HepG2 (cell line): ENCODE results near the gene UBQLN1. TPM values are rescaled to one million over a fixed set of nuclear protein-coding genes. Genes with fewer than 3 reads are reported as not detected.
A peak's percentile ranks its signal among the peaks of the same experiment; 100 is the strongest.

ENCODE experiments used
- BHLHE40 ChIP-seq: IDR thresholded peaks from 2 replicates; pipeline ENCODE4 v1.6.1; 2011; ENCODE audit warnings: low read length, improper control_type of control experiment
- GLI4 ChIP-seq: sonication (generic); formaldehyde crosslinking; IDR thresholded peaks from 2 replicates; pipeline ENCODE4 v1.5.1; 2020; ENCODE audit warnings: missing genetic modification reagents, mild to moderate bottlenecking, moderate library complexity, borderline replicate concordance
- KDM2A ChIP-seq: sonication (generic); formaldehyde crosslinking; IDR thresholded peaks from 2 replicates; pipeline ENCODE4 v1.4.0; 2020; ENCODE audit warnings: low read depth, missing genetic modification reagents, borderline replicate concordance
- KDM5B ChIP-seq: sonication (generic); formaldehyde crosslinking; IDR thresholded peaks from 2 replicates; pipeline ENCODE4 v1.4.0; 2020; ENCODE audit warnings: missing genetic modification reagents, mild to moderate bottlenecking, borderline replicate concordance
- RFXAP ChIP-seq: sonication (generic); formaldehyde crosslinking; IDR thresholded peaks from 2 replicates; pipeline ENCODE4 v1.4.0; 2020; ENCODE audit warnings: missing genetic modification reagents, borderline replicate concordance
- RNF2 ChIP-seq: fragments of 450-650 bp; conservative IDR thresholded peaks from 2 replicates; pipeline ENCODE4 v1.6.1; 2016; ENCODE audit warnings: low read depth
- RXRA ChIP-seq: sonication (generic); formaldehyde crosslinking; IDR thresholded peaks from 2 replicates; pipeline ENCODE4 v1.5.1; 2020; ENCODE audit warnings: missing genetic modification reagents
- SSRP1 ChIP-seq: IDR thresholded peaks from 2 replicates; pipeline ENCODE4 v1.6.1; 2016; ENCODE audit warnings: control low read depth
- TP53 ChIP-seq: sonication (generic); formaldehyde crosslinking; conservative IDR thresholded peaks from 2 replicates; pipeline ENCODE4 v1.4.0; 2020; ENCODE audit warnings: missing genetic modification reagents
- TSC22D2 ChIP-seq: sonication (generic); formaldehyde crosslinking; IDR thresholded peaks from 2 replicates; pipeline ENCODE4 v1.5.1; 2020; ENCODE audit warnings: missing genetic modification reagents, mild to moderate bottlenecking, borderline replicate concordance
- ZBTB8A ChIP-seq: sonication (generic); formaldehyde crosslinking; IDR thresholded peaks from 2 replicates; pipeline ENCODE4 v1.4.0; 2020; ENCODE audit warnings: mild to moderate bottlenecking, low read depth, missing genetic modification reagents, borderline replicate concordance
- ZMYM4 ChIP-seq: sonication (generic); formaldehyde crosslinking; IDR thresholded peaks from 2 replicates; pipeline ENCODE4 v1.8.1; 2023; ENCODE audit warnings: mild to moderate bottlenecking, missing genetic modification reagents
- ZNF331 ChIP-seq: sonication (generic); formaldehyde crosslinking; IDR thresholded peaks from 2 replicates; pipeline ENCODE4 v1.4.0; 2020; ENCODE audit warnings: missing genetic modification reagents
- ZNF337 ChIP-seq: sonication (generic); formaldehyde crosslinking; IDR thresholded peaks from 2 replicates; pipeline ENCODE4 v1.5.1; 2020; ENCODE audit warnings: missing genetic modification reagents, low read depth, mild to moderate bottlenecking, borderline replicate concordance
- ZNF343 ChIP-seq: sonication (generic); formaldehyde crosslinking; IDR thresholded peaks from 2 replicates; pipeline ENCODE4 v1.4.0; 2020; ENCODE audit warnings: mild to moderate bottlenecking, missing genetic modification reagents
- ZNF354B ChIP-seq: sonication (generic); formaldehyde crosslinking; IDR thresholded peaks from 2 replicates; pipeline ENCODE4 v1.8.0; 2022; ENCODE audit warnings: mild to moderate bottlenecking, missing genetic modification reagents
- ZNF430 ChIP-seq: sonication (generic); formaldehyde crosslinking; IDR thresholded peaks from 2 replicates; pipeline ENCODE4 v1.9.0; 2021; ENCODE audit warnings: mild to moderate bottlenecking, missing genetic modification reagents
- ZNF614 ChIP-seq: IDR thresholded peaks from 2 replicates; pipeline ENCODE4 v1.6.1; 2018; ENCODE audit warnings: missing biosample characterization, missing genetic modification reagents, inconsistent platforms, borderline replicate concordance
- polyA plus RNA-seq, 8 experiments: library from polyadenylated mRNA; depleted of rRNA in 3 of 8; stranded (reverse) in 7 of 8; unstranded in 1 of 8; fragments of >200 nt; fragmentation: Illumina TruSeq in 4 of 8; extraction: Trizol in 4 of 8; gene quantifications; 2 replicates each; pipeline versions ENCODE4 v1.2.1 to v1.2.3, GENCODE V29; 2011 to 2016; ENCODE audit warnings: low read depth in 4 of 8, missing spikeins in 1 of 8, mixed read lengths in 1 of 8; ENCODE audit not compliant: insufficient read depth in 1 of 8
- total RNA-seq, 5 experiments: library from RNA; depleted of rRNA; stranded (reverse); fragments of >200 nt; fragmentation: Illumina TruSeq; extraction: Trizol; gene quantifications; 2 replicates each; pipeline ENCODE4 v1.2.3, GENCODE V29; 2016; ENCODE audit warnings: low read depth in 1 of 5
- TF ChIP-seq, protein P1 (sequence below): sonication (generic); formaldehyde crosslinking; IDR thresholded peaks from 2 replicates; pipeline ENCODE4 v1.5.1; 2020; ENCODE audit warnings: mild to moderate bottlenecking, missing genetic modification reagents, moderate library complexity
- TF ChIP-seq, protein P2 (sequence below): sonication (generic); formaldehyde crosslinking; IDR thresholded peaks from 2 replicates; pipeline ENCODE4 v1.4.0; 2020; ENCODE audit warnings: missing genetic modification reagents
- TF ChIP-seq, protein P3 (sequence below): sonication (generic); formaldehyde crosslinking; IDR thresholded peaks from 2 replicates; pipeline ENCODE4 v1.5.0; 2020; ENCODE audit warnings: mild to moderate bottlenecking, missing genetic modification reagents
- TF ChIP-seq, protein P4 (sequence below): IDR thresholded peaks from 2 replicates; pipeline ENCODE4 v1.6.1; 2016; ENCODE audit warnings: missing genetic modification reagents, missing compliant biosample characterization

The UBQLN1 gene
- total and polyA plus RNA-seq, 2 of the 13 experiments (the other 11 are each of a cell fraction or from before 2014, with no cell fraction given): 78.1 to 83.8 TPM

DNA sequence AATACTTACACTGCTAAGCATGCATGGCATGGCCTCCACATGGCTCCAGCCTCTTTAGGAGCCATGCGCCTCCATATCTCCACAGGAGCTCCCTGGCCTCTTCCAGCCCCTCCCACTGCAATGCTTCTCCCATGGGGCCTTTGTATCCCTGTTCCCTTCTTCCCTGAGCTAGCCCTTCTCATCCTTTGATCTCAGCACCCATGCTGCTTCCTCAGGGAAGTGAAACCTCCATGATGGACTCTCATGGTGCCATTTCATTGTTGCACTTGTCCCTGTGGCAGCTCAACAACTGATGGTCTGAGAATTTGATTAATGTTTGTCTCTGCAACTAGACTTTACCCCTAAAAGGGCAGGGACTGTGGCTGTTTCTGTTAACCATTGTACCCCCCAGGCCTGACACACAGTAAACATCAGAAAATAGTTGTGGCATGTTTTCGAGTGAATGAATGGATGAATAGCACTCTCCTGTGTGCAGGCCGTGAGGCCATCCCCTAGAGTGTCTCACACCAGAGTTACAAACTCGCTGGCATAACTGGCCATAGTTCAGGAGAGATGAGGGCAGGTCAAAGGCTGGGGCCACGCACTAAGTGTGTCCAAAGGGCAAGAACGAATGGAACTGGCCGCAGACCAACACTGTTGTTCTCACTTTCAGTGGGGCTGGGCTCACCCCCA, 78.2 kb downstream of the UBQLN1 start (continued):
- TF ChIP-seq, protein P1, sequence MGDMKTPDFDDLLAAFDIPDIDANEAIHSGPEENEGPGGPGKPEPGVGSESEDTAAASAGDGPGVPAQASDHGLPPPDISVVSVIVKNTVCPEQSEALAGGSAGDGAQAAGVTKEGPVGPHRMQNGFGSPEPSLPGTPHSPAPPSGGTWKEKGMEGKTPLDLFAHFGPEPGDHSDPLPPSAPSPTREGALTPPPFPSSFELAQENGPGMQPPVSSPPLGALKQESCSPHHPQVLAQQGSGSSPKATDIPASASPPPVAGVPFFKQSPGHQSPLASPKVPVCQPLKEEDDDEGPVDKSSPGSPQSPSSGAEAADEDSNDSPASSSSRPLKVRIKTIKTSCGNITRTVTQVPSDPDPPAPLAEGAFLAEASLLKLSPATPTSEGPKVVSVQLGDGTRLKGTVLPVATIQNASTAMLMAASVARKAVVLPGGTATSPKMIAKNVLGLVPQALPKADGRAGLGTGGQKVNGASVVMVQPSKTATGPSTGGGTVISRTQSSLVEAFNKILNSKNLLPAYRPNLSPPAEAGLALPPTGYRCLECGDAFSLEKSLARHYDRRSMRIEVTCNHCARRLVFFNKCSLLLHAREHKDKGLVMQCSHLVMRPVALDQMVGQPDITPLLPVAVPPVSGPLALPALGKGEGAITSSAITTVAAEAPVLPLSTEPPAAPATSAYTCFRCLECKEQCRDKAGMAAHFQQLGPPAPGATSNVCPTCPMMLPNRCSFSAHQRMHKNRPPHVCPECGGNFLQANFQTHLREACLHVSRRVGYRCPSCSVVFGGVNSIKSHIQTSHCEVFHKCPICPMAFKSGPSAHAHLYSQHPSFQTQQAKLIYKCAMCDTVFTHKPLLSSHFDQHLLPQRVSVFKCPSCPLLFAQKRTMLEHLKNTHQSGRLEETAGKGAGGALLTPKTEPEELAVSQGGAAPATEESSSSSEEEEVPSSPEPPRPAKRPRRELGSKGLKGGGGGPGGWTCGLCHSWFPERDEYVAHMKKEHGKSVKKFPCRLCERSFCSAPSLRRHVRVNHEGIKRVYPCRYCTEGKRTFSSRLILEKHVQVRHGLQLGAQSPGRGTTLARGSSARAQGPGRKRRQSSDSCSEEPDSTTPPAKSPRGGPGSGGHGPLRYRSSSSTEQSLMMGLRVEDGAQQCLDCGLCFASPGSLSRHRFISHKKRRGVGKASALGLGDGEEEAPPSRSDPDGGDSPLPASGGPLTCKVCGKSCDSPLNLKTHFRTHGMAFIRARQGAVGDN: peak; percentile 65
- TF ChIP-seq ZMYM4 (CRISPR knock-in tag): peak; percentile 94
- TF ChIP-seq ZNF343: peak; percentile 75; the same call in 1 of the 2 replicates
- TF ChIP-seq TSC22D2 (CRISPR knock-in tag): no peak
- TF ChIP-seq ZBTB8A (CRISPR knock-in tag): no peak
- TF ChIP-seq ZNF354B (CRISPR knock-in tag): peak; percentile 44; the same call in 1 of the 2 replicates
- TF ChIP-seq ZNF430 (CRISPR knock-in tag): no peak
- TF ChIP-seq, protein P2, sequence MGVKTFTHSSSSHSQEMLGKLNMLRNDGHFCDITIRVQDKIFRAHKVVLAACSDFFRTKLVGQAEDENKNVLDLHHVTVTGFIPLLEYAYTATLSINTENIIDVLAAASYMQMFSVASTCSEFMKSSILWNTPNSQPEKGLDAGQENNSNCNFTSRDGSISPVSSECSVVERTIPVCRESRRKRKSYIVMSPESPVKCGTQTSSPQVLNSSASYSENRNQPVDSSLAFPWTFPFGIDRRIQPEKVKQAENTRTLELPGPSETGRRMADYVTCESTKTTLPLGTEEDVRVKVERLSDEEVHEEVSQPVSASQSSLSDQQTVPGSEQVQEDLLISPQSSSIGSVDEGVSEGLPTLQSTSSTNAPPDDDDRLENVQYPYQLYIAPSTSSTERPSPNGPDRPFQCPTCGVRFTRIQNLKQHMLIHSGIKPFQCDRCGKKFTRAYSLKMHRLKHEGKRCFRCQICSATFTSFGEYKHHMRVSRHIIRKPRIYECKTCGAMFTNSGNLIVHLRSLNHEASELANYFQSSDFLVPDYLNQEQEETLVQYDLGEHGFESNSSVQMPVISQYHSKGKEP (CRISPR knock-in tag): no peak
- TF ChIP-seq ZNF331: 0 out of 2 replicates have a peak, but pooled peaks have one; percentile 64
- TF ChIP-seq GLI4 (CRISPR knock-in tag): no peak
- TF ChIP-seq KDM2A (CRISPR knock-in tag): 0 out of 2 replicates have a peak, but pooled peaks have one; percentile 32
- no peak for TF ChIP-seq SSRP1 (CRISPR knock-in tag)
- TF ChIP-seq TP53 (CRISPR knock-in tag): no peak
- TF ChIP-seq ZNF337 (CRISPR knock-in tag): peak; percentile 82; the same call in 1 of the 2 replicates
- TF ChIP-seq ZNF614: peak; percentile 62; the same call in 1 of the 2 replicates
- TF ChIP-seq, protein P3, sequence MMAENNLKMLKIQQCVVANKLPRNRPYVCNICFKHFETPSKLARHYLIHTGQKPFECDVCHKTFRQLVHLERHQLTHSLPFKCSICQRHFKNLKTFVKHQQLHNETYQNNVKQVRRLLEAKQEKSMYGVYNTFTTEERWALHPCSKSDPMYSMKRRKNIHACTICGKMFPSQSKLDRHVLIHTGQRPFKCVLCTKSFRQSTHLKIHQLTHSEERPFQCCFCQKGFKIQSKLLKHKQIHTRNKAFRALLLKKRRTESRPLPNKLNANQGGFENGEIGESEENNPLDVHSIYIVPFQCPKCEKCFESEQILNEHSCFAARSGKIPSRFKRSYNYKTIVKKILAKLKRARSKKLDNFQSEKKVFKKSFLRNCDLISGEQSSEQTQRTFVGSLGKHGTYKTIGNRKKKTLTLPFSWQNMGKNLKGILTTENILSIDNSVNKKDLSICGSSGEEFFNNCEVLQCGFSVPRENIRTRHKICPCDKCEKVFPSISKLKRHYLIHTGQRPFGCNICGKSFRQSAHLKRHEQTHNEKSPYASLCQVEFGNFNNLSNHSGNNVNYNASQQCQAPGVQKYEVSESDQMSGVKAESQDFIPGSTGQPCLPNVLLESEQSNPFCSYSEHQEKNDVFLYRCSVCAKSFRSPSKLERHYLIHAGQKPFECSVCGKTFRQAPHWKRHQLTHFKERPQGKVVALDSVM (CRISPR knock-in tag): peak; percentile 92
- TF ChIP-seq, protein P4, sequence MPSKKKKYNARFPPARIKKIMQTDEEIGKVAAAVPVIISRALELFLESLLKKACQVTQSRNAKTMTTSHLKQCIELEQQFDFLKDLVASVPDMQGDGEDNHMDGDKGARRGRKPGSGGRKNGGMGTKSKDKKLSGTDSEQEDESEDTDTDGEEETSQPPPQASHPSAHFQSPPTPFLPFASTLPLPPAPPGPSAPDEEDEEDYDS (CRISPR knock-in tag): no peak; the same call in 1 of the 2 replicates
- no peak for TF ChIP-seq BHLHE40
- TF ChIP-seq KDM5B (CRISPR knock-in tag): peak; percentile 47; the same call in 1 of the 2 replicates
- no peak for TF ChIP-seq RFXAP
- TF ChIP-seq RNF2: no peak
- peak; percentile 96 for TF ChIP-seq RXRA (CRISPR knock-in tag)
